Natural killer cell (primary cell): ENCODE data around the gene CTIF. TPM values are rescaled to one million over a fixed set of nuclear protein-coding genes. Genes with fewer than 3 reads are reported as not detected.

Experiments
- ATAC-seq, 3 donors: fragments of 150-1000 bp in 2 of 3; fragments of 200-7000 bp in 1 of 3; cut with Tn5 transposase; 1 replicate in 1 of 3; 2 replicates in 2 of 3; pipeline ENCODE4 v1.10.0; 2021; ENCODE audit warnings: mild to moderate bottlenecking in 2 of 3, moderate library complexity in 2 of 3
- DNase-seq, 2 donors: peaks; one replicate each; pipeline versions ENCODE4 v3.0.0 to v3.0.0-alpha.2; 2013 to 2021; ENCODE audit warnings: mixed read lengths in 1 of 2
- H3K27ac ChIP-seq: one replicate; pipeline ENCODE4 v1.5.1; 2013; ENCODE audit warnings: mild to moderate bottlenecking, low read length
- H3K27me3 ChIP-seq: one replicate; pipeline ENCODE4 v1.6.1; 2013; ENCODE audit warnings: low read length; ENCODE audit not compliant: control insufficient read depth, insufficient read depth
- H3K36me3 ChIP-seq: one replicate; pipeline ENCODE4 v1.6.1; 2013; ENCODE audit warnings: low read length; ENCODE audit not compliant: control insufficient read depth, insufficient read depth
- H3K4me1 ChIP-seq: one replicate; pipeline ENCODE4 v1.6.1; 2013; ENCODE audit warnings: low read length; ENCODE audit not compliant: control insufficient read depth, insufficient read depth
- H3K4me3 ChIP-seq: one replicate; pipeline ENCODE4 v1.5.1; 2013; ENCODE audit warnings: low read length
- H3K9me3 ChIP-seq: one replicate; pipeline ENCODE4 v1.6.1; 2013; ENCODE audit warnings: low read length; ENCODE audit not compliant: control insufficient read depth, insufficient read depth
- H3K27ac Mint-ChIP-seq, 2 donors: one replicate each; pipeline ENCODE4 v1.8.0; 2022; ENCODE audit warnings: mild to moderate bottlenecking in 2 of 2, mixed read lengths in 2 of 2, moderate library complexity in 1 of 2
- H3K27me3 Mint-ChIP-seq, 2 donors: one replicate each; pipeline ENCODE4 v1.8.0; 2022; ENCODE audit warnings: low read depth in 2 of 2, mixed read lengths in 2 of 2
- H3K36me3 Mint-ChIP-seq: one replicate; pipeline ENCODE4 v1.8.0; 2022; ENCODE audit warnings: mixed read lengths
- H3K4me1 Mint-ChIP-seq, 2 donors: one replicate each; pipeline ENCODE4 v1.8.0; 2022; ENCODE audit warnings: mixed read lengths in 2 of 2
- H3K4me3 Mint-ChIP-seq: one replicate; pipeline ENCODE4 v1.8.0; 2022; ENCODE audit warnings: mild to moderate bottlenecking, moderate library complexity, mixed read lengths
- H3K9me3 Mint-ChIP-seq, 2 donors: one replicate each; pipeline ENCODE4 v1.8.0; 2022; ENCODE audit warnings: mixed read lengths in 2 of 2
- CTCF ChIP-seq: fragments of 200-600 bp; IDR thresholded peaks from one replicate; pipeline ENCODE4 v1.8.0; 2022; ENCODE audit warnings: antibody characterized with exemption
- WGBS: methylation state at CpG from one replicate; pipeline ENCODE4 v1.1.7; 2013; ENCODE audit warnings: missing lambda C conversion rate; ENCODE audit not compliant: insufficient coverage; 5-methylcytosine and 5-hydroxymethylcytosine counted together
- intact Hi-C: fragments of 100-400 bp; cut with micrococcal nuclease; formaldehyde crosslinking; loops from one replicate; pipeline ENCODE4 v1.14.2; 2022
- total RNA-seq, 4 donors: library from RNA; stranded (reverse); fragments of 120-200 nt in 1 of 4; gene quantifications; one replicate each; pipeline versions ENCODE4 v1.2.3 to v1.2.4, GENCODE V29; 2013 to 2022

Gene CTIF
- total RNA-seq, 3 donors from 2014 or later (not counting 1 experiment from before 2014, with no cell fraction given), result 6.9 to 10.2 (median 8.2) TPM

- H3K4me1 Mint-ChIP-seq, result peaks cover 19 to 25% of the 10 kb centered on the region in 2 donors
- no peak overlapping the region for H3K4me3 ChIP-seq
Observed at GRCh38 chr18:48874701-48875162, 335.9 kb downstream of the CTIF start.

DNA sequence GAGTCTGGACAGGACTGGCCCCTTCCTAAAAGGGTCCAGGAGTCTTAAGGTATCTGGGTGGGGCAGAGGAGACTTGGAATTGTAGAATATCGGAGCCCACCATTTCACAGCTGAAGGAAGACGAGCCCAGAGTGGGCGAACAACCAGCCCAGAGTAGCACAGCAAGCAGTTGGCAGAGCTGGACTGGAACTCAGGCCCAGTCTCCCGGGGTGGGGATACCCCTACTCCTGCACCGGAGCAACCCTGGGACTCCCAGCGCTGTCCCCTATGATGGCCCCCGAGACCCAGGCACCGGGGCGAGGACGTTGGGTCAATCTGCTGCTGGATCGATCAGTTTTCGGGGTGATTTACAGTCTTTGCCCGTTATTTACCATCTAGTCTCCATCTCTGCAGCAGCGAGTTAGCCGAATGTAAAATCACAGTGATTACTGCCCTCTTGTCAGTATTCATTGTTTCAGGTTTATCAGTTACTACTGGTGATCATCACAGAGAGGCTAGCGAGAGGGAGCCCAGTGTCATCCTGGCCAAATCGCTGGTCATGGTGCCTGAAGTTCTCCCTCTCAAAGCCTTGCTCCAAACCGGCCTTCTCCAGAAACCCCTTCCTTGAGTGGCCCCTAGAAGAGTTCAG is 336.6 kb downstream of the CTIF start:
- H3K27ac Mint-ChIP-seq, result no peak overlapping the region
- WGBS, result 88% methylated on average over 18 of the region's 18 CpGs
- no peak for TF ChIP-seq CTCF

More at GRCh38 chr18:48874701-48875162, 335.9 kb downstream of the CTIF start:
- Histone ChIP-seq H3K36me3 (no peaks in the 10 kb centered on the region), H3K27me3 (no peaks in the 10 kb centered on the region), H3K27ac (no peak overlapping the region), H3K9me3 (no peaks in the 10 kb centered on the region), H3K4me1 (peaks cover 23% of the 10 kb centered on the region)
- DNase-seq (no peak), ATAC-seq (no peak)
- Mint-ChIP-seq H3K27ac (peak overlapping the region in 1 of 2 donors; percentile 22), H3K36me3 (no peaks in the 10 kb centered on the region), H3K9me3 (no peaks in the 10 kb centered on the region), H3K4me3 (no peak overlapping the region), H3K27me3 (peaks cover 0 to 3% of the 10 kb centered on the region in 2 donors)
- intact Hi-C loops, result no loop called here
- no peak for TF ChIP-seq CTCF
- WGBS, result 96% methylated on average over 15 of the region's 15 CpGs

GRCh38 chr18:48875942-48876511 is 337.2 kb downstream of the CTIF start:
- no peaks in the 10 kb centered on the region for H3K27me3 ChIP-seq
- no peak overlapping the region for H3K27ac Mint-ChIP-seq

More for the DNA sequence above, 336.6 kb downstream of the CTIF start:
- no peak overlapping the region for H3K27ac ChIP-seq
- DNase-seq (no peak), ATAC-seq (no peak)
- H3K27me3 ChIP-seq, result no peaks in the 10 kb centered on the region
- H3K36me3 ChIP-seq, result no peaks in the 10 kb centered on the region
- intact Hi-C loops, result no loop called here
- H3K4me3 ChIP-seq, result no peak overlapping the region
- Mint-ChIP-seq H3K36me3 (no peaks in the 10 kb centered on the region), H3K9me3 (no peaks in the 10 kb centered on the region), H3K27me3 (peaks cover 0 to 3% of the 10 kb centered on the region in 2 donors), H3K4me3 (no peak overlapping the region), H3K4me1 (peaks cover 26 to 28% of the 10 kb centered on the region in 2 donors)
- peaks cover 20% of the 10 kb centered on the region for H3K4me1 ChIP-seq
- H3K9me3 ChIP-seq, result no peaks in the 10 kb centered on the region

More at GRCh38 chr18:48875942-48876511, 337.2 kb downstream of the CTIF start:
- Histone ChIP-seq H3K27ac (no peak overlapping the region), H3K9me3 (no peaks in the 10 kb centered on the region), H3K36me3 (no peaks in the 10 kb centered on the region), H3K4me3 (no peak overlapping the region), H3K4me1 (peaks cover 15% of the 10 kb centered on the region)
- Mint-ChIP-seq H3K4me1 (peaks cover 31 to 32% of the 10 kb centered on the region in 2 donors), H3K4me3 (no peak overlapping the region), H3K27me3 (peaks cover 0 to 3% of the 10 kb centered on the region in 2 donors), H3K36me3 (no peaks in the 10 kb centered on the region), H3K9me3 (no peaks in the 10 kb centered on the region)
- TF ChIP-seq CTCF, result no peak
- DNase-seq, result no peak
- intact Hi-C loops, result no loop called here
- no peak for ATAC-seq
- 79% methylated on average over 15 of the region's 15 CpGs for WGBS
